ENCODE results near the gene NOVA1.

Gene NOVA1

GRCh38 chr14:26596543-26597061 is 1.2 kb downstream of the NOVA1 start:
- Histone ChIP-seq H2AFZ (ENCODE audit: low read depth) (no peak overlapping the region; the same call in 1 of the 2 replicates), H3K27me3 (ENCODE audit: insufficient read depth, low read depth) (no peaks in the 10 kb centered on the region), H3K4me3 (IDR thresholded peaks at IDR 0.05; ENCODE audit: insufficient read depth, low read depth, low read length) (no peak overlapping the region), H3K4me1 (ENCODE audit: low read depth, poor library complexity, severe bottlenecking) (no peaks in the 10 kb centered on the region), H4K20me1 (ENCODE audit: insufficient read depth) (no peaks in the 10 kb centered on the region), H3K36me3 (ENCODE audit: insufficient read depth) (no peaks in the 10 kb centered on the region), H3K79me2 (ENCODE audit: insufficient read depth, low read depth) (no peaks in the 10 kb centered on the region), H3K4me2 (no peak overlapping the region), H3K27ac (no peak overlapping the region), H3K9ac (no peak overlapping the region)
- TF ChIP-seq CTCF (conservative IDR thresholded peaks at IDR 0.05; ENCODE audit: low read depth, low read length), result no peak

- Histone ChIP-seq H3K4me3 (IDR thresholded peaks at IDR 0.05; ENCODE audit: insufficient read depth, low read depth, low read length) (no peak overlapping the region), H3K4me1 (ENCODE audit: low read depth, poor library complexity, severe bottlenecking) (no peaks in the 10 kb centered on the region), H3K79me2 (ENCODE audit: insufficient read depth, low read depth) (no peaks in the 10 kb centered on the region), H3K27ac (no peak overlapping the region), H3K9ac (no peak overlapping the region), H3K36me3 (ENCODE audit: insufficient read depth) (no peaks in the 10 kb centered on the region), H3K4me2 (no peak overlapping the region), H2AFZ (ENCODE audit: low read depth) (no peak overlapping the region), H3K27me3 (ENCODE audit: insufficient read depth, low read depth) (no peaks in the 10 kb centered on the region), H4K20me1 (ENCODE audit: insufficient read depth) (no peaks in the 10 kb centered on the region)
- no peak for TF ChIP-seq CTCF (conservative IDR thresholded peaks at IDR 0.05; ENCODE audit: low read depth, low read length)
Measured at GRCh38 chr14:26595926-26596542, 1.8 kb downstream of the NOVA1 start.

GRCh38 chr14:26594756-26595545 is 2.9 kb downstream of the NOVA1 start:
- Histone ChIP-seq H3K4me2 (no peak overlapping the region), H3K4me1 (ENCODE audit: low read depth, poor library complexity, severe bottlenecking) (no peaks in the 10 kb centered on the region), H4K20me1 (ENCODE audit: insufficient read depth) (no peaks in the 10 kb centered on the region), H3K4me3 (IDR thresholded peaks at IDR 0.05; ENCODE audit: insufficient read depth, low read depth, low read length) (no peak overlapping the region), H3K9ac (no peak overlapping the region), H3K79me2 (ENCODE audit: insufficient read depth, low read depth) (no peaks in the 10 kb centered on the region), H3K36me3 (ENCODE audit: insufficient read depth) (no peaks in the 10 kb centered on the region), H3K27me3 (ENCODE audit: insufficient read depth, low read depth) (no peaks in the 10 kb centered on the region), H2AFZ (ENCODE audit: low read depth) (no peak overlapping the region), H3K27ac (no peak overlapping the region)
- TF ChIP-seq CTCF (conservative IDR thresholded peaks at IDR 0.05; ENCODE audit: low read depth, low read length), result no peak

GRCh38 chr14:26594148-26594547 is 3.7 kb downstream of the NOVA1 start:
- H4K20me1 ChIP-seq (ENCODE audit: insufficient read depth), result no peaks in the 10 kb centered on the region
- H3K4me3 ChIP-seq (IDR thresholded peaks at IDR 0.05; ENCODE audit: insufficient read depth, low read depth, low read length), result no peak overlapping the region
- no peak for TF ChIP-seq CTCF (conservative IDR thresholded peaks at IDR 0.05; ENCODE audit: low read depth, low read length)
- no peaks in the 10 kb centered on the region for H3K4me1 ChIP-seq (ENCODE audit: low read depth, poor library complexity, severe bottlenecking)
- no peaks in the 10 kb centered on the region for H3K79me2 ChIP-seq (ENCODE audit: insufficient read depth, low read depth)
- H3K27me3 ChIP-seq (ENCODE audit: insufficient read depth, low read depth), result no peaks in the 10 kb centered on the region
- no peak overlapping the region for H3K27ac ChIP-seq
- H2AFZ ChIP-seq (ENCODE audit: low read depth), result no peak overlapping the region
- H3K36me3 ChIP-seq (ENCODE audit: insufficient read depth), result no peaks in the 10 kb centered on the region
- H3K9ac ChIP-seq, result no peak overlapping the region
- H3K4me2 ChIP-seq, result no peak overlapping the region
